HCT116 (cell line): ENCODE results near the gene PXT1. TPM values are rescaled to one million over a fixed set of nuclear protein-coding genes. Genes with fewer than 3 reads are reported as not detected.

Source experiments
- ATAC-seq: fragments of 200-7000 bp; cut with Tn5 transposase; 2 replicates; pipeline ENCODE4 v1.9.1; 2020; ENCODE audit warnings: mild to moderate bottlenecking, moderate library complexity
- BruUV-seq: library from RNA; stranded (reverse); fragments of 400-500 nt; replicated peaks from 2 replicates; lab custom pipeline; 2021; lab: Mats Ljungman, UMichigan
- CTCF ChIA-PET: fragments of 300-600 bp; sonication (Branson Sonifier 250); formaldehyde crosslinking; loops from one replicate; lab custom pipeline; 2021; ENCODE audit warnings: antibody characterized with exemption; lab: Charles Lee
- POLR2A ChIA-PET: fragments of 300-600, 350-600 bp; sonication (Branson Sonifier 250); formaldehyde crosslinking; loops from one replicate; lab custom pipeline; 2021; ENCODE audit warnings: antibody characterized with exemption; lab: Charles Lee
- RAD21 ChIA-PET, 2 experiments: fragments of 300-600 bp; sonication (Branson Sonifier 250); formaldehyde crosslinking; loops; one replicate each; lab custom pipeline; 2023; ENCODE audit warnings: low total read pairs in 2 of 2; ENCODE audit not compliant: uncharacterized antibody in 2 of 2, unreplicated experiment in 2 of 2, low non-redundant PET in 1 of 2; lab: Charles Lee
- DNase-seq: peaks from one replicate; pipeline ENCODE4 v3.0.0-alpha.2; 2010; ENCODE audit warnings: low read depth, low spot score
- H2AFZ ChIP-seq: fragments of 200-600 bp; shearing (Covaris generic), sonication (generic); 2 replicates; pipeline ENCODE4 v1.6.1; 2017; ENCODE audit warnings: low read depth, mixed run types, mixed read lengths, antibody characterized with exemption, low read length; ENCODE audit not compliant: poor library complexity, severe bottlenecking
- H3K27ac ChIP-seq: 2 replicates; pipeline ENCODE4 v1.5.1; 2012; ENCODE audit warnings: low read depth, low read length
- H3K27me3 ChIP-seq: fragments of 200-600 bp; sonication (generic); 2 replicates; pipeline ENCODE4 v1.6.1; 2016; ENCODE audit warnings: mixed run types, low read length, mixed read lengths; ENCODE audit not compliant: insufficient read depth
- H3K36me3 ChIP-seq, 2 experiments: fragments of 200-500 bp in 1 of 2; fragments of 200-600 bp in 1 of 2; sonication (Bioruptor generic) in 1 of 2; sonication (generic) in 1 of 2; 2 replicates each; pipeline versions ENCODE4 v1.5.1 to v1.6.1; 2014 to 2016; ENCODE audit warnings: low read length in 2 of 2, inconsistent platforms in 1 of 2, mixed read lengths in 1 of 2, mixed run types in 1 of 2; ENCODE audit not compliant: insufficient read depth in 2 of 2, control insufficient read depth in 1 of 2
- H3K4me1 ChIP-seq, 2 experiments: fragments of 200-600 bp in 1 of 2; sonication (generic) in 1 of 2; 2 replicates each; pipeline versions ENCODE4 v1.5.1 to v1.6.1; 2012 to 2017; ENCODE audit warnings: low read length in 2 of 2, inconsistent platforms in 1 of 2, mild to moderate bottlenecking in 1 of 2, mixed read lengths in 1 of 2, mixed run types in 1 of 2, moderate library complexity in 1 of 2; ENCODE audit not compliant: insufficient read depth in 2 of 2, control insufficient read depth in 1 of 2
- H3K4me2 ChIP-seq: fragments of 200-600 bp; sonication (generic); 2 replicates; pipeline ENCODE4 v1.6.1; 2017; ENCODE audit warnings: mixed run types, low read length, mixed read lengths
- H3K4me3 ChIP-seq, 2 experiments: fragments of 200-600 bp in 1 of 2; sonication (generic) in 1 of 2; replicated peaks in 1 of 2; 2 replicates each; pipeline ENCODE4 v1.5.1; 2011 to 2016; ENCODE audit warnings: low read length in 2 of 2, control low read depth in 1 of 2, low read depth in 1 of 2, mild to moderate bottlenecking in 1 of 2, mixed read lengths in 1 of 2, mixed run types in 1 of 2
- H3K79me2 ChIP-seq: fragments of 200-600 bp; sonication (generic); 2 replicates; pipeline ENCODE4 v1.6.1; 2017; ENCODE audit warnings: mild to moderate bottlenecking, mixed run types, low read length, moderate library complexity, mixed read lengths; ENCODE audit not compliant: insufficient read depth
- H3K9ac ChIP-seq: fragments of 200-600 bp; sonication (generic); 2 replicates; pipeline ENCODE4 v1.6.1; 2016; ENCODE audit warnings: low read length, mixed read lengths
- H3K9me2 ChIP-seq: fragments of 200-600 bp; sonication (generic), shearing (Covaris generic); 2 replicates; pipeline ENCODE4 v1.6.1; 2017; ENCODE audit warnings: mixed run types, mild to moderate bottlenecking, moderate library complexity; ENCODE audit not compliant: insufficient read depth
- H3K9me3 ChIP-seq, 2 experiments: fragments of 200-500 bp in 1 of 2; fragments of 200-600 bp in 1 of 2; sonication (Bioruptor generic) in 1 of 2; sonication (generic) in 1 of 2; 2 replicates each; pipeline ENCODE4 v1.6.1; 2014 to 2017; ENCODE audit warnings: low read length in 2 of 2, mixed read lengths in 2 of 2, inconsistent platforms in 1 of 2, low read depth in 1 of 2, mild to moderate bottlenecking in 1 of 2, mixed run types in 1 of 2, moderate library complexity in 1 of 2; ENCODE audit not compliant: control insufficient read depth in 1 of 2, insufficient read depth in 1 of 2
- H4K20me1 ChIP-seq: fragments of 200-600 bp; sonication (generic), shearing (Covaris generic); 2 replicates; pipeline ENCODE4 v1.6.1; 2017; ENCODE audit warnings: mixed run types, mild to moderate bottlenecking, moderate library complexity; ENCODE audit not compliant: insufficient read depth
- CEBPB ChIP-seq: IDR thresholded peaks from 2 replicates; pipeline ENCODE4 v1.6.1; 2012; ENCODE audit warnings: low read depth
- ELF1 ChIP-seq: IDR thresholded peaks from 2 replicates; pipeline ENCODE4 v1.6.1; 2012; ENCODE audit warnings: low read depth, borderline replicate concordance
- EZH2 ChIP-seq: fragments of 200-600 bp; sonication (generic); IDR thresholded peaks from 2 replicates; pipeline ENCODE4 v1.6.1; 2017; ENCODE audit warnings: antibody characterized with exemption, mixed run types
- EZH2phosphoT487 ChIP-seq: fragments of 200-600 bp; IDR thresholded peaks from 2 replicates; pipeline ENCODE4 v1.6.1; 2018; ENCODE audit warnings: antibody characterized with exemption, borderline replicate concordance
- FOSL1 ChIP-seq: IDR thresholded peaks from 2 replicates; pipeline ENCODE4 v1.6.1; 2012; ENCODE audit warnings: low read depth
- POLR2A ChIP-seq: IDR thresholded peaks from 2 replicates; pipeline ENCODE4 v1.7.0; 2011; ENCODE audit warnings: borderline replicate concordance; ENCODE audit not compliant: insufficient read depth, insufficient read length; ENCODE audit errors: extremely low read depth
- POLR2AphosphoS5 ChIP-seq: IDR thresholded peaks from 2 replicates; pipeline ENCODE4 v1.6.1; 2011; ENCODE audit warnings: mild to moderate bottlenecking, low read depth, low read length, moderate library complexity
- RAD21 ChIP-seq: IDR thresholded peaks from 2 replicates; pipeline ENCODE4 v1.6.1; 2012; ENCODE audit warnings: low read depth, mild to moderate bottlenecking
- SIN3A ChIP-seq: IDR thresholded peaks from 2 replicates; pipeline ENCODE4 v1.6.1; 2012; ENCODE audit warnings: low read depth
- SP1 ChIP-seq: IDR thresholded peaks from 2 replicates; pipeline ENCODE4 v1.6.1; 2012; ENCODE audit warnings: low read depth
- SRF ChIP-seq: IDR thresholded peaks from 2 replicates; pipeline ENCODE4 v1.6.1; 2012; ENCODE audit warnings: low read depth
- TCF7L2 ChIP-seq: IDR thresholded peaks from 2 replicates; pipeline ENCODE4 v1.7.0; 2011; ENCODE audit warnings: borderline replicate concordance, inconsistent platforms; ENCODE audit not compliant: insufficient read depth, insufficient read length; ENCODE audit errors: extremely low read depth
- ZFX ChIP-seq: fragments of 450-650 bp; IDR thresholded peaks from 2 replicates; pipeline ENCODE4 v1.6.1; 2017
- ZNF274 ChIP-seq: fragments of 200-500 bp; sonication (Bioruptor generic); IDR thresholded peaks from 2 replicates; pipeline ENCODE4 v1.6.1; 2014; ENCODE audit warnings: mild to moderate bottlenecking, low read depth, low read length, inconsistent platforms
- intact Hi-C: fragments of 100-400 bp; cut with micrococcal nuclease; formaldehyde crosslinking; loops from 2 replicates; pipeline ENCODE4 v1.10.0; 2022
- total RNA-seq: library from RNA; stranded (reverse); gene quantifications from one replicate; pipeline ENCODE4 v1.2.1, GENCODE V29; 2021; ENCODE audit not compliant: unreplicated experiment
- TF ChIP-seq, protein P1 (sequence below): IDR thresholded peaks from 2 replicates; pipeline ENCODE4 v1.6.1; 2012
- TF ChIP-seq, protein P2 (sequence below): IDR thresholded peaks from 2 replicates; pipeline ENCODE4 v1.6.1; 2012

PXT1 gene
- total RNA-seq, 1 experiment from 2014 or later: 0.17 TPM

DNA sequence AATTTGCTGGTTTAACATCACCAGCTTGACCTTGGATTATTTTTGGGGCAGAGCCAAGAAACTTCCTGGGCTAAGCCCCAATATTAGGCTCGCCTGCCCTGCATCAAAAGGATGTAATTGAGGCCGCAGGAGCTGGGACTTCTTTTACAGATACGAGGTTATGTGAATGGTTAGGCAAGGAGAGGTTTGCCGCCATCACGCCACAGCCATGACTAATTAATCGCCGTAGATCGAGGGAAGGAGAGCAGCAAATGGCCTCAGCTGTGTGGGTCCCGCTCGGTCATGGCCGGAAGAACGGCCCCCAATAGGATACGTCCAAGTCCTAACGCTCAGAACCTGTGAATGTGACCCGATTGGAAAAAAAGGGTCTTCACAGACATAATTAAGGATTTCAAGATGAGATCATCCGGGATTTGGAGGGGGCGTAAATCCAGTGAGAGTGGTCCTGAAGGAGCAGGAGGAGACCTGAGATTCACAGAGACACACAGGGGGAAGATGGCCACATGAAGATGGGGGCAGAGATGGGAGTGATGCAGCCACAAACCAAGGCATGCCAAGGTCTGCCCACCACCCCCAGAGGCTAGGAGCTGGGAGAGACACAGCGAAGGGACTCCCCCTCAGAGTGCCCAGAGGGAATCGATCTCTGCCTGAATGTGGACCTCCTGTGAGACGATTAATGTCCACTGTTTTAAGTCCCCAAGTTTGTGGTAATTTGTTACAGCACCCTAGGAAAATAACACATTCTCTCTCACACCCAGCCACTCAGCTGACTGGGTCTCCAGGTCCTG is 96.0 kb downstream of the PXT1 start:
- ChIA-PET RAD21 (no interaction called here), POLR2A (no interaction called here), CTCF (interaction anchor here (1.0 kb wide), 1 partner anchor 9 kb away, joined by 6 read pairs; no protein-coding TSS in a partner anchor)
- ATAC-seq: no peak
- Histone ChIP-seq H3K4me1 (0 out of 4 replicates have a peak, but pooled peaks cover 0 to 5% of the 10 kb centered on the region in 2 experiments), H3K4me2 (no peak overlapping the region), H3K36me3 (no peaks in the 10 kb centered on the region), H3K27me3 (no peaks in the 10 kb centered on the region), H3K79me2 (no peaks in the 10 kb centered on the region), H3K27ac (no peak overlapping the region), H3K9me2 (no peaks in the 10 kb centered on the region), H3K9ac (no peak overlapping the region), H3K9me3 (no peaks in the 10 kb centered on the region), H2AFZ (no peak overlapping the region), H3K4me3 (no peak overlapping the region), H4K20me1 (no peaks in the 10 kb centered on the region)
- DNase-seq: no peak
- intact Hi-C loops: no loop called here
- TF ChIP-seq, protein P1, sequence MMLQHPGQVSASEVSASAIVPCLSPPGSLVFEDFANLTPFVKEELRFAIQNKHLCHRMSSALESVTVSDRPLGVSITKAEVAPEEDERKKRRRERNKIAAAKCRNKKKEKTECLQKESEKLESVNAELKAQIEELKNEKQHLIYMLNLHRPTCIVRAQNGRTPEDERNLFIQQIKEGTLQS: no peak
- TF ChIP-seq FOSL1: no peak
- TF ChIP-seq SIN3A: no peak
- no peak for TF ChIP-seq RAD21
- TF ChIP-seq ELF1: no peak
- TF ChIP-seq TCF7L2: no peak
- no peak for TF ChIP-seq POLR2AphosphoS5
- no peak for TF ChIP-seq ZFX
- TF ChIP-seq, protein P2, sequence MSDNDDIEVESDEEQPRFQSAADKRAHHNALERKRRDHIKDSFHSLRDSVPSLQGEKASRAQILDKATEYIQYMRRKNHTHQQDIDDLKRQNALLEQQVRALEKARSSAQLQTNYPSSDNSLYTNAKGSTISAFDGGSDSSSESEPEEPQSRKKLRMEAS: no peak
- TF ChIP-seq EZH2phosphoT487: no peak
- no peak for TF ChIP-seq CEBPB
- no peak for TF ChIP-seq POLR2A
- TF ChIP-seq EZH2: no peak
- TF ChIP-seq SP1: no peak
- TF ChIP-seq SRF: no peak
- TF ChIP-seq ZNF274: no peak
- BruUV-seq: no TSS peak
